Epidermal melanocyte (primary cell): ENCODE results near the gene CCNL2.
"Not testable (repeated sequence)": the region's sequence is repeated elsewhere in the genome, so short reads cannot be mapped to it uniquely, and the experiment has no call there.

Experiments
- DNase-seq: peaks from one replicate; pipeline ENCODE4 v3.0.0; 2011; ENCODE audit warnings: low spot score; ENCODE audit not compliant: insufficient read length

Gene CCNL2

DNA sequence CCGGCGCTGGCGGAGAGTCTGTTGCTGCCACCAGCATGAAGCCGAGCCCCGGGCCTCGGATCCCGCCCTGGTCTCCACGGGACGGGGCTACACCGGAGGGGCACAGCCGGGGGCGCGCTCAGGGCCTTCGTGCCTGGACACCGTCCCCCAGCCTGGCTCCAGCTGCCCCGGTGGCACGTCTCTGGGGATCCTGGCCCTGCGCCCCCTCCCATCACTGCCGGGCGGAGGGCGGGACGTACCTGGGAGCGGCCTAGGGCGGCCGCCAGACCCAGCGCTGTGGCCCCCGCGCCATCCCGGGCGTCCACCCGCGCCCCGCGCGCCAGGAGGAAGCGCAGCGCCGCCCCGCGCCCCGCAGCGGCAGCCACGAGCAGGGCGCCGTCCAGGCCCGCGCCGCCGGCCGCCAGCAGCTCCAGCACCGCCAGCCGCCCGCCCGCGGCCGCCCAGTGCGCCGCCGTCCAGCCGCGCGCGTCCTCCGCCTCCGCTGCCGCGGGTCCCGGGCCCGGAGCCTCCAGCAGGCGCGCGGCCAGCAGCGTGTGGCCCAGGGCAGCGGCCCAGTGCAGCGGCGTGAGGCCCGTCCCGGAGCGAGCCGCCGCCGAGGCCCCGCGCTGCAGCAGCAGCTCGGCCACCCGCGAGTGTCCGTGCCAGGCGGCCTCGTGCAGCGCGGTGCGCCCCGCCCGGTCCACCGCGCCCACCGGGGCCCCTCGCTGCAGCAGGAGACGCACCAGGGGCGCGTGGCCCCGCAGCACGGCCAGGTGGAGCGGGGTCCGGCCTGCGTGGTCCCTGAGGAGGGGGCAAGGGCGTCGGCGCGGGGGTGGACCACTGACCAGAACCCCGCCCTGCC lies 20.9 kb upstream of the CCNL2 start:
- peak; percentile 17 for DNase-seq

DNA sequence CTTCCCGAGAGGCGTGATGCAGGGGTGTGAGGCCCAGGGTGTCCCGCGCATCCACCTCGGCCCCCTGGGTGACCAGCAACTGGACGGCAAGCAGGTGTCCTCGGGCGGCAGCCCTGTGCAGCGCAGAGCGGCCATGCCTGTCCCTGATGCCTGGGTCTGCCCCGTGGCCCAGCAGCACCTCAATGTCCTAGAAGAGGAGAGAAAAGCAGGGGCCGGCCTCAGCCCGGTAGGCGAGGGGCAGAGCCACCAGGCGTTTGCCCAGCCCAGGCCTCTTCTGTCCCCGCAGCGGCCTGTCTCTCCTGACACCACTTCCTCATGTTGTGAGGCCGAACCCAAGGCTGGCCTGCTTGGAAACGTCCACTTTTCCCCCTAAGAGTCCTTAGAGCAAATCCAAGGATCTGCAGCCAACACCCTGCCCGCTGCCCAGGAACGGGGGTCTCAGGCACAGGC lies 20.3 kb upstream of the CCNL2 start:
- DNase-seq, result peak; percentile 12

DNA sequence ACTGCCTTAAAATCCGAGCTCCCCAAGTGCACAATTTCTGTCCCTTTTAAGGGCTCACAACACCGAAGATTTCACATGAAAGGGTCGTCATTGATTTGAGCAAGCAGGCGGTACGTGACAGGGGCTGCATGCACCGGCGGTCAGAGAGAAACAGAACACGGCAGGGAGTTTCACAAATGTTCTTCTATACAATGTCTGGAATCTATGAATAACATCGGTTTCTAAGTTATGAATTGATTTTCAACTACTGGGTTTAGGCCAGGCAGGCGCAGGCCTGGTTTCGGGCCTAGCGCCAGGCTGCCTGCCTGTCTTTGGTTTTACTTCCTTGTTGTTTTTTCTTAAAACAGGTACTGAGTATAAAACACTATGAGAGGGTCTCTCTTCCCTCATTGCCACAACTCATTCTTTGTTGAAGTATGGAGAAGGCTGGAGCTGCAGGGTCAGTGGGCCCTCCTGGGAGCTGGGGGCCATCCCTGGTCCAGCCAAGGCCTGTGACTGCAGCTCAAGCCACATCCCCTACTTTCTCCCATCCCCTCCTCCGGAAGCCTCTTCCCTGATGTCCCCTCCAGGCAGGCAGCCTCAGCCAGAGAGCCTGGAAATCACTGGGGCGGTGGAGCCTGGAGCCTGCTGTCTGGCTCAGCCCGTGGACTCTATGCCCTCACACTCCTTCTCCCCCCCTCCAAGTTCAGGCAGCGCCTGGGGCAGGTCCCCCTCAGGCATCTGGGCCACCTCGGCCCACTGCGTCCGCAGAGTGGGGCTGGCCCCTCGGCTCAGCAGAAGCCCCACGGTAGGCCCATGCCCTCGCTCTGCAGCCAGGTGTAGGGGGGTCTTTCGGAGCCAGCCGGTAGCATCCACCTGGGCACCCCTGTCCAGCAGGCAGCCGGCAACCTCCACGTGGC lies 19.6 kb upstream of the CCNL2 start:
- no peak for DNase-seq

DNA sequence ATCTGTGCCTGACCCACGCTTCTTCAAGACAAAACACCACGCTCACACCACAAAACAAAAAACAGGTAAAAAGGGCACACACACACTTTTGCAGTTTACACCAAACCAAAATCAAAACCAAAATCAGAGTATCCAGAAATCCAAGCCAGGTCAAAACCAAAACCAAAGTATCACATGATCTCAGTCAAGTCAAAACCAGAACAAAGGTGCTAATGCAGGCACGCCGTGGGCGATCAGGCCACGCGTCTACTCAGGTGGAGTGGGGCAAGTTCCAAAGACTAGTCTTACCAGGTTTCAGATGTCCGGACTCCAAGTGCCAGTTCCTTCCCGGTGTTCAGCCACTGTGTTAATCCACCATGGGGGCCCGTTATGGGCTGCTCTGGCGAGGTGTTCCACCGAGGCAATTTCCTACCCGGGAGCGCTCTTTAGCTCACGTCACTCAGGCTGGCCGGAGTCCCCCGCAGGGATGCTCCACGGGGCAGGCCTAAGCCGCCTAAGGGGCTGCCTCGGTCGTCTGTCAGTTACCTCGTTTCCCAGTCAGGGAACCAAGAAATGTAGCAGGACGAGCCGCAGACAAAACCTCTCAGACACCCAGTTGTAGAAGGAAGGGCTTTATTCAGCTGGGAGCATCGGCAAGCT lies 18.8 kb upstream of the CCNL2 start:
- not testable (repeated sequence) for DNase-seq

DNA sequence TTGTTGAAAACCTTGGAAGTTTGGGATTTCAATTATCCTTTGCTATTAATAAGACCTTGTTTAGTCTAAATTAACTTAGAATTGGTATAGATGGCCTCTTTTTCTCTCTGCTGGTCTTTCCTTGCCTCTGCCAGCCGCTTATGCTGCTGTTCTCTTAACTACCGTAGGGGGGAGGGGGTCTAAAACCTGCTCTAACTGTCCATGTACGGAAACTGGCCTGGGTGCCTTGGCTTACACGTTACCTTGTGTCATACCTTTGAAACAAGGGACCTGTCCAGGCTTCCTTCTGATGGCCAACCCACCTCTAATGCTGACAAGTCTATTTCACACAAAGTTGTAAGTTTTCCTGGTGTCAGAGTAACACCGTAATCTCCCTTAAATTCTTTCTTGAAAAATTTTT lies 18.3 kb upstream of the CCNL2 start:
- DNase-seq, result not testable (repeated sequence)

DNA sequence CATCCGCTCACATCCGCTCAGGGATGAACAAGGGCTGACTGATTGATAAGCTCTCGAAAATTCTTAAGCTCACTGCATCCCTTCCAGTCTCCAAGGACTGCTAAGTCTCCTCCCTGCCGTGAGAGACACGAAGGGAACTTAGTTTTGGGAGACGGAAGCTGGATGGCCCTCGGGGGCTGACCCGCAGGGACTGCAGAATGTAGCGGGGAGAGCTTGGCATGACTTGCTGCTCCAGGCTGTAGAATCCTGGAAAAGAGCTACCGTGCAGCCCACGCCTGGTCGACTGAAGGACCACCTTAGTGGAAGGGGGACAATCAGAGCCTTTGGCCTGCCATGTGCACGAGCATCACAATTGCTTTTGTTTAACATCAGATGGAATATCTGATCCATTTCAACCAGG lies 16.6 kb upstream of the CCNL2 start:
- DNase-seq, result no peak

DNA sequence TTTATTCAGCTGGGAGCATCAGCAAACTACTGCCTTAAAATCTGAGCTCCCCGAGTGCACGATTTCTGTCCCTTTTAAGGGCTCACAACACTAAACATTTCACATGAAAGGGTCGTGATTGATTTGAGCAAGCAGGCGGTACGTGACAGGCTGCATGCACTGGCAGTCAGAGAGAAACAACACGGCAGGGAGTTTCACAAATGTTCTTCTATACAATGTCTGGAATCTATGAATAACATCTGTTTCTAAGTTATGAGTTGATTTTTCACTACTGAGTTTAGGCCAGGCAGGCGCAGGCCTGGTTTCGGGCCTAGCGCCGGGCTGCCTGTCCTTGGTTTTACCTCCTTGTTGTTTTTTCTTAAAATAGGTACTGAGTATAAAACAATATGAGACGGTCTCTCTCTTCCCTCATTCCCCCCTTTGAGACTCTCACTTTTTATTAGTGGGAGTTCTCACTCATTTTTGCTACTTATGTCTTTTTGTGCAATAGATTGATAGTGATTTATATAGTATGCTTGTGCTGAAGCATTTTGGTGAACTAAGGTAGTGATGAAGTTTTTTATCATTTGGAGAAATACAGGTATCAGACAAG lies 13.3 kb upstream of the CCNL2 start:
- not testable (repeated sequence) for DNase-seq

DNA sequence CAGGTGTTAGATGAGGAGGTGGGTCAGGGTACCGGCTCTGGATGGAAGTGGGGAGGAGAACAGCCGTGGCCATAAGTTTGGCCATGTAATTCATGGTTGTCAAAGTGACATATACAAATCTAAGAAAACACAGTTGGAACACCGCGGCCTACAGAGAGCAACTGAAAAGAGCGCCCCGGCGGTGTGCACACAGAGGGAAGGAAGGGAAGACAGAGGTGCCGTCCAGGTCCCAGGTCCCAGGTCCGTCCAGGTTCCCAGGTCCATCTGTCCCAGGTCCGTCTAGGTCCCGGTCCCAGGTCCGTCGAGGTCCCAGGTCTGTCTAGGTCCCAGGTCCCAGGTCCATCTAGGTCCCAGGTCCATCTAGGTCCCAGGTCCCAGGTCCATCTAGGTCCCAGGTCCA lies 12.5 kb upstream of the CCNL2 start:
- no peak for DNase-seq

DNA sequence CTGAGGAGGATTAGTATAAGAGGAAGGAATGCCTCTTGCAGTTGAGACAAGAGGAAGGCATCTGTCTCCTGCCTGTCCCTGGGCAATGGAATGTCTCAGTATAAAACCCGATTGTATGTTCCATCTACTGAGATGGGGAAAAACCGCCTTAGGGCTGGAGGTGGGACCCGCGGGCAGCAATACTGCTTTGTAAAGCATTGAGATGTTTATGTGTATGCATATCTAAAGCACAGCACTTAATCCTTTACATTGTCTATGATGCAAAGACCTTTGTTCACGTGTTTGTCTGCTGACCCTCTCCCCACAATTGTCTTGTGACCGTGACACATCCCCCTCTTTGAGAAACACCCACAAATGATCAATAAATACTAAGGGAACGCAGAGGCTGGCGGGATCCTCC lies 11.1 kb upstream of the CCNL2 start:
- not testable (repeated sequence) for DNase-seq

DNA sequence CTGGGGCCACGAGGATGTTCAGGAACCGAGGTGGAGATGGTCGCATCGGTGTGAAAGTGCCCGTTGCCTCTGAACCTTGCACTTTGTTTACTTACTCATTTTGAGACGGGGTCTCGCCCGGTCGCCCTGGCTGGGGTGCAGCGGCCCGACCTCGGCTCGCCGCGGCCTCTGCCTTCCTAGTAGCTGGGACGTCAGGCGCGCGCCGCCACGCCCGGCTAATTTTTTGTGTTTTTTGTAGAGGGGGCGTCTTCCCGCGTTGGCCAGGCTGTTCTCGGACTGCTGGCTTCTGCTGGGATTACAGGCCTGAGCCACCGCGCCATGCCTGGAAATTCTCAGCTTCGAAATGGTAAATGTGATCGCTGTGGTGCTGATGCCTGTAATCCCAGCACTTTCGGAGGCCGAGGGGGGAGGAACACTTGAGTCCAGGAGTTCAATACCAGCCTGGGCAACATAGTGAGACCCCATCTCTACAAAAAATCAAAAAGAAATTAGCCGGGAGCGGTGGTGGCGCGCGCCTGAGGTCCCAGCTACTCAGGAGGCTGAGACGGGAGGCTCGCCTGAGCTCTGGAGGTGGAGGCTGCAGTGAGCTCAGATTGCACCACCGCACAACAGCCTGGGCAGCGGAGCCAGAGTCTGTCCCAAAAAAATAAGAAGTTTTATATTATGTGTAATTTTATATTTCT lies 8.6 kb upstream of the CCNL2 start:
- DNase-seq, result no peak

DNA sequence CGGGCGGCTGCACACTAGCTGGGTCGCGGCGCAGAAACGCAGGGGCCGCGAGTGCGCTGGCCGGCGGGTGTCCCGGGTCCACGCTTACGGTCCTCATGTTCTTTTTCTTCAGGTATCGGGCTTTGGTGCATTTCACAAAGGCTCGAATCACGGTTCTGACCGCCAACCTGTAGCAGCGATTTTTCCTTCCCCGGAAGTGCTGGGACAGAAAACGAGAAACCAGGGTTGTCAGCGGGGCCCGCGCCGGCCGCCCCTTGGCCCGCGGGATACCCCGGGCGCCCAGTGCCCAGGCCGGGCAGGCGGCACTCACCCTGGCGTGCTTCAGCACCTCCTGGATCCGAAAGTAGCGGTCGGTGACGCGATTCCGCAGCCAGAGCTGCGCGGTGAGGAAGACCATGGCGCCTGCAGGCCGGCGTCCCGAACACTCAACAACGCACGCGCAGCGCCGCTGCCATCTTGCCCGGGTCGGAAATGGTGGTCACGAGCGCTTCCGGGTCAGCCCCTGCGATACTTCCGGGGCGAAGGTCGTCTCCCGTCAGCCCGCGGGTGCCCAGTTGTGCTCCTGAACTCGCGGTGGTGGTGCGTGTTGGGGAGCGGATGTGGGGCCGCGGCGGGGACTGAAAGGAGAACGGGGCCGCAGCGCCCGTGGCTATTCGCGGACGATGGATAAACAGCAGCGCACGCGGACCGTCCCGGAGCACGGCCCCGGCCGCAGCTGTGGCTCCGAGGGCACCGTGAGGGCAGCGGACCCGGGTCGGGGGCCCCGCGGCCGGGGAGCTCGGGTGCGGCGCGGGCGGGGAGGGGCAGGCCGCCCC lies 7.9 kb upstream of the CCNL2 start, which contains the start of gene MRPL20:
Gene MRPL20, minus strand, starts transcription at position 473 of the 815 bp plus-strand sequence. Its CDS starts 76 bp downstream, at position 397.
- peak; percentile 98 for DNase-seq

DNA sequence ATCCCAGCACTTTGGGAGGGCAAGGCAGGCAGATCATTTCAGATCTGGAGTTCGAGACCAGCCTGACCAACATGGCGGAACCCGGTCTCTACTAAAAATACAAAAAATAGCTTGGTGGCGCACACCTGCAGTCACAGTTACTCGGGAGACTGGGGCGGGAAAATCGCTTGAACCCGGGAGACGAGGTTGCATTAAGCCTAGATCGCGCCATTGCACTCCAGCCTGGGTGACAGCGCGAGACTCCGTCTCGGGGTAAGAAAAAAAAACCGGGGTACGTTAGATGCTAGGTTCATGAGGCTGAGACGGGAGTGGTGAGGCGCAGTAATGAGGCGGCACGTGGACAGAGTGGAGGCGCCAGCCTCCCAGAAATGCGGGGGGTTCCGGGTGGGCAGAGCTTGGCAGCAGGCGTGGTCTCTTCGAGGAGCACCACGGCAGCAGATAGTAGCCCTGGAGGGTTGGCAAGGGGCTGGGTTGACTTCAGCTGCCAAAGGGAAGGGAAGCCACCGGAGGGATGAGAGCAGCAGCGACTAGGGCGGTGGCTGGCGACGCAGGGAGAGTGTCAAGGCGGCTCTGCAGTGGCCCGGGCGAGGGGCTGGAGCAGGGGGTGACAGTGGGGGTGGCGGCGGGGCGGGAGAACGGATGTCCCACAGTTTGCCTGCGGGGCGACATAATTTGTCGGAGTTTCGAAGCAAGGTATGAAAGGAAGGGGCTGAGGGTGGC lies 7.1 kb upstream of the CCNL2 start:
- DNase-seq, result no peak

DNA sequence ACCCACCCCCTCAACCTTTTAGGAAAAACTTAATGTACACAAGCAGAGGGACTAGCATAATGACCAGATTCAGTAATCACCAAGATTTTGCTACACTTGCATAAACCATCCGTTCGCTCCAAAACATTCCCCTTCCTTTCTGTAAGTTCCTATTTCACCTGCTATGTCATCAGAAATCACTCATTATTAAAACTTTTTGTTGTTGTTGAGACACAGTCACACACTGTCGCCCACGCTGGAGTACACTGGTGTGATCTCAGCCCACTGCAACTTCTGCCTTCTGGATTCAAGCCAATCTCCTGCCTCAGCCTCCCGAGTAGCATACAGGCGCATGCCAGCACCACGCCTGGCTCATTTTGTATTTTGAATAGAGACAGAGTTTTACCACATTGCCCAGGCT lies 4.5 kb upstream of the CCNL2 start:
- DNase-seq, result no peak

DNA sequence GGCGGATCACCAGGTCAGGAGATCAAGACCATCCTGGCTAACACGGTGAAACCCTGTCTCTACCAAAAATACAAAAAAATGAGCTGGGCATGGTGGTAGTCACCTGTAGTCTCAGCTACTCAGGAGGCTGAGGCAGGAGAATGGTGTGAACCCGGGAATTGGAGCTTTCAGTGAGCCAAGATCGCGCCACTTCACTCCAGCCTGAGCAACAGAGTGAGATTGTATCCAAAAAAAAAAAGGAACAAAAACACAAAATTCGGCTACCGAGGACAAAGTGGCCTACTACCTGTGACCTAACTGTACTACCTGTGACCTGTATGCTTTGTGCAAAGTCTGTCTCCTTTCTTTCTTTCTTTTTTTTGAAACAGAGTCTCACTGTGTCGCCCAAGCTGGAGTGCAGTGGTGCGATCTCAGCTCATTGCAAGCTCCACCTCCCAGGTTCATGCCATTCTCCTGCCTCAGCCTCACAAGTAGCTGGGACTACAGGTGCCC lies 3.8 kb upstream of the CCNL2 start:
- DNase-seq, result not testable (repeated sequence)

DNA sequence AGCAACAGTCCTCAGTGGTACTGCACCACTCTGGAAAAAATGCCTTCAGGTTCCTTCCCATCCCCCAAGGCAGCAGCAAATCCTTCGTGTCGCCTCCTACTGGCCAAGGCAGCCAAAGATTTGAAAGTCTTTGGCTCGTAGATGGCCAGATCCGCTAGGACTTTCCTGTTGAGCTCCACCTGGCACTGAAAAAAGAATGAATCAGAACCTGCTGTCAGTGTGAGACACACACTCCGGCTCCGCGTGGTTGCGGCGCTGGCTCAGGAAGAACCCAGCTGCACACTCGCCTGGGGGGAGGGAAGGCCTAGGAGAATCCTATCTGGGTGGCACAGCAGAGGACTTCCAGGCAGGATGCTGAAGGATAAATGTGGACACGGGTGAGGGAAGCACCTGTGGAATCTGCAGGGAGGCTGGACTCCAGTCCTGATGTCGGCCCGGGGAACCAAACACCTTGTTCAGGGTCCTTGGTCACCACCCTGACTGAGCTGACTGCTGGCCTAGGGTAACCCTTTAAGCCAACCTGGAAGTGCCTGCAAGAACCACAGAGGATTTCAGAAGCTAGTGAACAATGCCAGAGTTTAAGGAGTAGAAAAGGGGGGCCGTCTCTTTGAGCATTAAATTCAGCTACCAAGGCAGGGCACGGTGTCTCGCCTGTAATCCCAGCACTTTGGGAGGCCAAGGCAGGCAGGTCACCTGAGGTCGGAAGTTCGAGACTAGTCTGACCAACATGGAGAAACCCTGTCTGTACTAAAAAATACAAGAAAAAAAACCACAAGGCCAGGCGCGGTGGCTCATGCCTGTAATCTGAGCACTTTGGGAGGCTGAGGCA lies 3.2 kb upstream of the CCNL2 start:
- no peak for DNase-seq

DNA sequence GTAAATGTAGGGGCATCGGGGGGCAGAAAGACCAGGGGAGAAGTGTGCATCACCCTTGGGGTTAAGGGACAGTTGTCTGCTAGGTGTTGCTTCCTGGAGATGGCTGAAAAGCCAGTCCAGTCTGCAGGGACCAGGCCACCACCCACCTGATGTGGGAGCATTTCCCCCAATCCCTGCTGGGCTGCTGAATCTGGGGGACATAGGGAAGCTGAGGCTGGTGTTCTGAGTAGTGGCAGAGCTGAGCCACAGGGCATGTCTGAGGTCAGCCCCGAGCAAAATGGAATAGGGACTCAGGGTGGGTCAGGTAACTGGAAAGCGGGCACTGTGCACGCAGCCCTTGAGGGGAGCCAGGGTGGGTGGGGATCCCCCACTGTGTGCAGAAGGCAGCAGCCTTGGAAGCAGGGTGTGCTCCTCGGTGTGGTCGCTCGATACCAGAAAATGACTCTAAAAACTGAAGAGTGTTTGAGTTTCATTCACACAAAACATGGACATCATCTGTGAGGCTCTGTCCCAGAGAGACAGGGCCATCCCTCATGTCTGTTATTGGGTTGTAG lies 2.4 kb upstream of the CCNL2 start:
- DNase-seq, result no peak

DNA sequence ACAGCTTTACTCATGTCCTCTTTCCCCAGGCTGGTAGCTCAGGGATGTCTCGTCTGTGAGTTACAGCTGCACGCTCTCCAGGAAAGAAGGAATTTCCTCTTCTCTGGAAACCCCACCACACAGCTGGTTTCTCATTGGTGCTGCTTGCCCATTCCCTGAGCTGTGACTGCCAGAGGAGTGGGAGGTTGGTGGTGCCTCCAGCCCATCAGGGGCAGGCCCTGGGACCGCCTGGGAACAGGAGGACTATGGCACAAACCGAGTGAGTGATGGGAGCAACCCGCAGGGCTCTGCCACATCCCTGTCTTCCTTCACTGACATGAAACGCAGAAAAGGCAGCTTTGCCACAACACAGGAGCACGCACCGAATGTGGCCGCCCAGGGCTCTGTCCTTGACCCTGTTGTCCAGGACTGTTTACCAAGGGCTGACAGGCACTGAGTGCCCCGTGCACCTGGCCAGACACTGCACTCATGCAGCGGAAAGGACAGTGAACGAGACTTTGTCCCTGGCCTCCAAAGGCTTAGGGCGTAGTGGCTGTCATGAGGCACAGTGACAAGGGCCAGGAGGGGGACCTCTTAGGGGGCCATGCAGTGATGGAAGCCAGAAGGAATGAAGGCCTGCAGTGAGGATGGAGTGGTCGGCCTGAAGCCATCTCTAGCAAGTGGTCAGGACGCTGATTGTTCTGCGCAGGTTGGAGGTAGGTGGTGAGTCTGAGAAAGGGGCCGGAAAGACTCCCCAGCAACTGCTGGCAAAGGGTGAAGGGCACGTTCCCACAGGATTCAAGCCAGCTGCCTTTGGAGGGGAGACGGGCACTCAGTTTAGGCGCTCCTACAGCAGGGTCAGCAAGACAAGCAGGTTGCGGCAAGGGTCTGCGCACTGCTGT lies 1.7 kb upstream of the CCNL2 start:
- no peak for DNase-seq
